H4 (cell line): ENCODE data around the gene EXOC8. TPM values are rescaled to one million over a fixed set of nuclear protein-coding genes. Genes with fewer than 3 reads are reported as not detected.
"Not testable (repeated sequence)": the region's sequence is repeated elsewhere in the genome, so short reads cannot be mapped to it uniquely, and the experiment has no call there.

Experiments used
- DNase-seq: peaks from one replicate; pipeline ENCODE4 v3.0.0-alpha.2; 2015; ENCODE audit warnings: low spot score
- total RNA-seq: library from RNA; depleted of rRNA; stranded (reverse); fragments of >200 nt; shearing (Covaris generic); gene quantifications from 2 replicates; pipeline ENCODE4 v1.2.3, GENCODE V29; 2014

EXOC8 gene
- total RNA-seq, 1 experiment from 2014 or later, result 7.1 TPM

GRCh38 chr1:231354330-231355020, 16.8 kb upstream of the EXOC8 start:
- no peak for DNase-seq

DNA sequence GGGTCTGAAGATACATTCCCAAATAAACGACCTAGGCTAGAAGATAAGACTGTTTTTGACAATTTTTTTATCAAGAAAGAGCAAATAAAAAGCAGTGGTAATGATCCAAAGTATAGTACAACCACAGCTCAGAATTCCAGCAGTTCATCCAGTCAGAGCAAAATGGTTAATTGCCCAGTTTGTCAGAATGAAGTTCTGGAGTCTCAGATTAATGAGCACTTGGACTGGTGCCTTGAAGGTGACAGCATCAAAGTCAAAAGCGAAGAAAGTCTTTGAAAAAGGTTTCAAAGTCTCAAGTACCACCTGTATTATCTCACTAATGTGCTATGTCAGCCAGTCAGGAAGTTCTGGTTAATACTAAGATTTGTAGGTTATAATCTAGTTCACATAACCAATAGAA, 15.4 kb upstream of the EXOC8 start:
- DNase-seq, result no peak

- no peak for DNase-seq
These were observed 14.2 kb upstream of the EXOC8 start for GRCh38 chr1:231351816-231352215.

GRCh38 chr1:231348856-231349255, 11.2 kb upstream of the EXOC8 start:
- DNase-seq, result not testable (repeated sequence)

- DNase-seq, result no peak
These were observed 10.8 kb upstream of the EXOC8 start for GRCh38 chr1:231348442-231348841.

- DNase-seq, result no peak
These were observed 10.3 kb upstream of the EXOC8 start for GRCh38 chr1:231347961-231348360.

DNA sequence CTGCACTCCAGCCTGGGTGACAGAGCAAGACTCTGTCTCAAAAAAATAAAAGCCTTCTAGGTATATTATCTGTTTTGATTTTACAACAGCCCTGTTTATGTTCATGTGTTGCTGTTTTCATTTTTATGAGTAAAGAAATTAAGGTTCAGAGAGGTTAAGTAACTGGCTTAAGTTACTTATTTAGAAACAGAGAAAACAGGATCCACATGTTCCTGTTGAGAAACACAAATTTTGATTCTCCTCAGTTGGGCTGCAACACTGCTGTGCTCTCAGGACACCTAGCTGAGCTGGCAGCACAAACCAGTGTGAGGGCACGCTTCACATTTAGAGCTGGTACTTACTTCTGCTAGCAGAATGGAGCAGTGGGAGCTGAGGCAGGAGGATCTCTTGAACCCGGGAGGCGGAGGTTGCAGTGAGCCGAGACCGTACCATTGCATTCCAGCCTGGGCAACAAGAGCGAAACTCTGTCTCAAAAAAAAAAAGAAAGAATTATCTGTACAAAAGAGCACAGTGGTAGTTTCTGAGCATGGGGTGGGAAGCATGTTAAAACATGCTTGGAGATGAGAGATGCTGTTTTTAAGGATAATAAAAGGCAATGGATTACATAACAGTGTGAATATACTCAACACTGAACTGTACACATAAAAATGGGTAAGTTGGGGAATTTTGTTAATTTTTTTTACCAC, 2.8 kb upstream of the EXOC8 start:
- DNase-seq, result no peak

- DNase-seq, result no peak
These were observed 847 bp upstream of the EXOC8 start, which contains the start of gene SPRTN for GRCh38 chr1:231338270-231339128. SPRTN (plus strand) TSS chr1:231338293; CDS start chr1:231338384, 91 bp downstream.

GRCh38 chr1:231337043-231337471, 595 bp downstream of the EXOC8 start:
- no peak for DNase-seq

DNA sequence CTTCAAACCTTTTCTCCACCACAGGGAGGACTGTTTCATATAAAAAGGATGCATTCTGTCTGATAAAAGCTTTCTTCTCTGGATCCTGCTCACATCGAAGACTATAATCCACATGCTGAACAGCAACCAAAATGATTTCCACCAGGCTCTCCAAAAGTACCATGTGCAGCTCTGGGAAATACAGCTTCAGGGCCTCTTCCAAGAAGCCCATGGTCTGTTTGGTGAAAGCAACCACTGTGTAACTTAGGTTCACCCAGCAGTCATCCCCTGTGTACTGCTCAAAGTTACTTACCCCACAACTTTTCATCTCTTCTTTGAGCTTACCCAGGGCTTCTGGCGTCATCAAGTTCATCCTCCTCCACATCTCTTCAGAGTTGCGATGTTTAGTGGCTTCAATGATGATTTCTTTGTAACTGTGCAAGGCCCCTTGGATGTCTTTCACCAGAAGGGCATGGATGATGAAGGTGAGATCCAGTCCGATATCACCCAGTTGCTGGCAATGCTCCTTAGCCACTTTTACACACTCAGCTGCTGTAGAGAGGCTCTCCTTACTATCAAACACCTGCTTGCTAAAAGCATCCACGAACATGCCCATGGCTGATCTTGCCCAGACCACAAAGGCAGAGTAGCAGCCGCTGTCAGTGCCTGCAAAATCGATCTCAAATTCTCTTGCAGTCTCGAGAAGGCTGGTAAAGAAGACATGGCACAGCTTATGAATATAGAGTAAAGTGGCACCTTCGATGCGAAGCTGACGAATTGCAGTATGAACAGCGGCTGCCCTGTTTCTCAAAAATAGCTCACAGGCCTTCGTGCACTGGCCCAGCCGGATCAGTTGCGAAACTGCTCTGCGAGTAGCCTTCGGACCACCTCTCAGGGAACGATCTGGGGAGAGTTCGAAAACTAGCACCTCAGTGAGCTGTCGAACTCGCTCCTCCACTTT, 1.7 kb downstream of the EXOC8 start:
- DNase-seq, result no peak

- no peak for DNase-seq
These were observed 2.7 kb downstream of the EXOC8 start for GRCh38 chr1:231334952-231335351.

GRCh38 chr1:231334079-231334666, 3.5 kb downstream of the EXOC8 start:
- DNase-seq, result no peak

DNA sequence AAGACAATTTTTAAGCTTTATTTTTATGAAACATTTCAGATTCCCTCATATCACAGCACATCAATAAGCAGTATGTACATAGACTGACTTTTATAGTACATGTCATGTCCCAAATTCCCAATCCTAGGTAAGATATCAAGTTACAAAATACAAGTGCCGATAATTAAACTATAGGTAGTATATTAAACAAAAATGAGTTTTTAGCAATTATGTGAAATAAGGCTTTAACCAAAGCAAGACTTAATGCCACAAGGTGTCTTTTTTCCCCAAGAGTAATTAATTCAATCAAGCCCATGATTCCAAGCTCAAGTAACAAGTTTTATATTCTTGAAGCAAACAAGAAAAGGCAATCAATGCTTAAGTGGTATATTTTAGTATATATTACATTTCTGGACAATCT, 4.9 kb downstream of the EXOC8 start:
- no peak for DNase-seq

GRCh38 chr1:231329483-231329882, 8.2 kb downstream of the EXOC8 start:
- no peak for DNase-seq

- no peak for DNase-seq
These were observed 10.0 kb downstream of the EXOC8 start for GRCh38 chr1:231327617-231328016.

- no peak for DNase-seq
These were observed 11.4 kb downstream of the EXOC8 start for GRCh38 chr1:231326248-231326647.

DNA sequence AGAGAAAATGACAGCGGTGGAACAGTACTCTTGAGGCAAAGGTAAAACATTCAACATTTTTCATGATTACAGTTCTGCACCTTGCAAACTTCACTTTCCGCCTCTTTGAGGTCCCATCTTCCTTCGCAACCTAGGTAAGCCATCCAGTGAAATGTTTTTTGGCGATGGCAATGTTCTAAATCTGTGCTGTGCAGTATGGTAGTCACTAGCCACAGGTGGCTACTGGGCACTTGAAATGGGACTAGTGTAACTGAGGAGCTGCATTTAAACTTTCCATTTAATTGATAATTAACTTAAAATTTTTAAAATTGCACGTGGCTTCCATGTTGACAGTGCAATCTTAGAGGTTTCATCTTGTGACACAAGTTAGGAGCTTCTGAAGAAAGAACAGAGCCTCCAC, 13.0 kb downstream of the EXOC8 start:
- DNase-seq, result no peak

DNA sequence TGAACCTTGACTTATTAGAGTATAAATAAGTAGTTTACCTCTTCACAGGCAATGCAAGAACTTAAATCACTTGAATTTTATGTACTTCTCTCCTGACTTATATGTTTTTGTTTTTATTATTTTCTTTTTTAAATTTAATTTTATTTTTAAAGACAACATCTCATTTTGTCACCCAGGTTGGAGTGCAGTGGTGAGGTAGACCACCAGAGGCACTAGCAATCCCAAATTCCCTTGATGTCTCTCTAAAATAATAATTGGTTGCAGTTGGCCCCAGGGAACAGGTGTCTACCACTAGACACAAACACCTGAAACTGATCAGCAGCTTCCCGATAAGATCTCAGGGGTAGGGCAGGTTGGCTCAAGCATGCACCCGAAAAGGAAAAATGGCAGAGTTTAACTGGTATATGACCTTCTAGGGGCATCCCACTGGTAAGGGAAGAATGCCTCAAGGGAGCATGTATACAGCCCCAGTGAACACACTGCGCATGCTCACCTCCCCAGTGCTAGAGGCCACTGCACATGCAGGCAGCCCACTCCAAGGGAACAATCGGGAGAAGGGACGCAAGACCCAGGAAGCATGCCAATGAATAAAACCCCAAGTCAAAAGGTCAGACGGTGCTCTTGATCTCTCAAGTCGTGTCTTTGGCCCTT, 14.6 kb downstream of the EXOC8 start:
- no peak for DNase-seq

DNA sequence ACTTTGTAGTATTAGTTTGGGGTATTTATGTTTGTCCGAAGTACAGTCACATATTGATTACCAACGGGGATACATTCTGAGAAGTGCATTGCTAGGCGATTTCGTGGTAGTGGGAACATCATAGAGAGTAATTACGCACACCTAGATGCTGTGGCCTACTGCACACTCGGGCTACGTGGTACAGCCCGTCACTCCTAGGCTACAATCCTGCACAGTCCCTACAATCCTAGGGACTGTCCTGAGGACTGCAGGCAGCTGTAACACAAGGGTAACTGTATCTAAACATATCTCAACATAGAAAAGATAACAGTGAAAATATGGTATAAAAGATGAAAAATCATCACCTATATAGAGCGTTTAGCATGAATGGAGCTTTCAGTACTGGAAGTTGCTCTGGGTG, 18.6 kb downstream of the EXOC8 start:
- DNase-seq, result no peak

DNA sequence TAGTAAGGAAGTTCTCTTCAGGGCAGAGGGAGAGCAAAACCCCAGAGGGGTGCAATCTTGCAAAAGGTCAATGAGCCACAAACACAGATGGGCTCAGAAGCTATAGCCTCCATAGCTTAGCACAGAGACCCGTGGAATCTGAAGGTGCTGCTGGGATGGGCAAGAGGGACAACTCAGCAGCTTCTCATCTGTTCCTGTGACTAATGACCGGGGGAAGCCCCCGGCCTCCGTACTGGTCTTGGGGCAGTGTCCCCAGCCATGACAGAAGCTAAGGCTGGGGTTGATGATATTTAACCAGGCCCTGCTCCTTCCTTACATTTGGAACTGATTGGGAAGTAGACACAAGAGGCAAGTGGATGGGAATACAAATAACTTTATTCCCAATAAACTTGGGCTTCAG, 19.1 kb downstream of the EXOC8 start:
- no peak for DNase-seq

DNA sequence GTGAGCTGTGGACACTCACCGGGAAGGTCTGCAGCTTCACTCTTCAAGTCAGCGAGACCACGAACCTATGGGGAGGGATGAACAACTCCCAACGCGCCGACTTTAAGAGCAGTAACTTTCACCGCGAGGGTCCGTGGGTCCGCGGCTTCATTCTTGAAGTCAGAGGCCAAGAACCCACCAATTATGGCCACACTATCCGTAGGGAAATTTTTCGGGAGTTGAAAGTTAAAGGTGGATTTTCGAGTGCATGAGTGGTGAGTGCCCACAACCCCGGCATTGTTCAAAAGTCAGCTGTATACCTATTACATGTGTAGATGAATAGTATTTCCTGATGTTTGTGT, 19.7 kb downstream of the EXOC8 start:
- DNase-seq, result no peak
